HCT116 (cell line): Measurements from ENCODE around the gene COL16A1.

Source experiments
- CTCF ChIP-seq, 3 experiments: fragments of 200-600 bp in 1 of 3; sonication (generic) in 1 of 3; IDR thresholded peaks in 2 of 3; conservative IDR thresholded peaks in 1 of 3; 2 replicates each; pipeline ENCODE4 v1.5.1; 2012 to 2017; ENCODE audit warnings: low read depth in 2 of 3, low read length in 2 of 3, antibody characterized with exemption in 1 of 3, borderline replicate concordance in 1 of 3, control low read depth in 1 of 3, mild to moderate bottlenecking in 1 of 3, mixed read lengths in 1 of 3, mixed run types in 1 of 3, moderate library complexity in 1 of 3; ENCODE audit not compliant: insufficient read depth in 1 of 3
- FOSL1 ChIP-seq: IDR thresholded peaks from 2 replicates; pipeline ENCODE4 v1.6.1; 2012; ENCODE audit warnings: low read depth
- JUND ChIP-seq: IDR thresholded peaks from 2 replicates; pipeline ENCODE4 v1.6.1; 2012
- POLR2A ChIP-seq: IDR thresholded peaks from 2 replicates; pipeline ENCODE4 v1.7.0; 2011; ENCODE audit warnings: borderline replicate concordance; ENCODE audit not compliant: insufficient read depth, insufficient read length; ENCODE audit errors: extremely low read depth
- POLR2AphosphoS5 ChIP-seq: IDR thresholded peaks from 2 replicates; pipeline ENCODE4 v1.6.1; 2011; ENCODE audit warnings: mild to moderate bottlenecking, low read depth, low read length, moderate library complexity
- REST ChIP-seq: IDR thresholded peaks from 2 replicates; pipeline ENCODE4 v1.6.1; 2012; ENCODE audit warnings: low read depth
- SIN3A ChIP-seq: IDR thresholded peaks from 2 replicates; pipeline ENCODE4 v1.6.1; 2012; ENCODE audit warnings: low read depth
- SP1 ChIP-seq: IDR thresholded peaks from 2 replicates; pipeline ENCODE4 v1.6.1; 2012; ENCODE audit warnings: low read depth

GRCh38 chr1:31731049-31731565 lies 27.3 kb upstream of the COL16A1 start:
- TF ChIP-seq CTCF (IDR thresholded peaks at IDR 0.05 in 2 of 3, conservative IDR thresholded peaks at IDR 0.05 in 1 of 3; ENCODE audit: borderline replicate concordance in 1 of 3, insufficient read depth in 1 of 3, low read depth in 2 of 3, low read length in 2 of 3) = no peak
- no peak for TF ChIP-seq POLR2A
- no peak for TF ChIP-seq REST
- no peak for TF ChIP-seq POLR2AphosphoS5
- no peak for TF ChIP-seq SIN3A
- TF ChIP-seq SP1 = no peak
- no peak for TF ChIP-seq FOSL1
- no peak for TF ChIP-seq JUND
